K562 (cell line): ENCODE results near the gene TEPSIN. TPM values are rescaled to one million over a fixed set of nuclear protein-coding genes. Genes with fewer than 3 reads are reported as not detected.
A peak's percentile ranks its signal among the peaks of the same experiment; 100 is the strongest.

ENCODE experiments used
- CCAR2 ChIP-seq: fragments of 200-400 bp; formaldehyde crosslinking; IDR thresholded peaks from 2 replicates; pipeline ENCODE4 v1.6.1; 2017; ENCODE audit warnings: mild to moderate bottlenecking, low read depth, low read length
- CREB1 ChIP-seq, 2 experiments: sonication (generic) in 1 of 2; formaldehyde crosslinking in 1 of 2; IDR thresholded peaks; 2 replicates each; pipeline versions ENCODE4 v1.6.1 to v1.8.0; 2012 to 2022; ENCODE audit warnings: inconsistent platforms in 1 of 2, mild to moderate bottlenecking in 1 of 2, missing genetic modification reagents in 1 of 2, moderate library complexity in 1 of 2
- ELK1 ChIP-seq: sonication (generic); formaldehyde crosslinking; IDR thresholded peaks from 2 replicates; pipeline ENCODE4 v1.8.1; 2022; ENCODE audit warnings: missing genetic modification reagents
- GABPB1 ChIP-seq: sonication (generic); formaldehyde crosslinking; IDR thresholded peaks from 2 replicates; pipeline ENCODE4 v1.8.0; 2022; ENCODE audit warnings: mild to moderate bottlenecking, missing genetic modification reagents
- GABPB2 ChIP-seq: fragments of 250-450 bp; sonication (Bioruptor Pico); conservative IDR thresholded peaks from 2 replicates; pipeline ENCODE4 v1.5.1; 2021; ENCODE audit warnings: mild to moderate bottlenecking
- HES1 ChIP-seq: fragments of 450-650 bp; IDR thresholded peaks from 2 replicates; pipeline ENCODE4 v1.6.1; 2016; ENCODE audit warnings: low read depth, mild to moderate bottlenecking, moderate library complexity
- HLTF ChIP-seq: fragments of 450-650 bp; IDR thresholded peaks from 2 replicates; pipeline ENCODE4 v1.6.1; 2016
- IRF1 ChIP-seq: sonication (generic); formaldehyde crosslinking; IDR thresholded peaks from 2 replicates; pipeline ENCODE4 v1.8.0; 2022; ENCODE audit warnings: missing genetic modification reagents, mild to moderate bottlenecking, borderline replicate concordance
- MCM3 ChIP-seq: fragments of 450-650 bp; IDR thresholded peaks from 2 replicates; pipeline ENCODE4 v1.6.1; 2016
- MIER1 ChIP-seq: fragments of 450-650 bp; IDR thresholded peaks from 2 replicates; pipeline ENCODE4 v1.6.1; 2016; ENCODE audit warnings: antibody characterized with exemption, mild to moderate bottlenecking, low read depth
- NFE2L1 ChIP-seq: fragments of 450-650 bp; IDR thresholded peaks from 2 replicates; pipeline ENCODE4 v1.6.1; 2016; ENCODE audit warnings: missing genetic modification characterization, low read depth, mild to moderate bottlenecking, missing compliant biosample characterization, moderate library complexity, borderline replicate concordance
- PYGO2 ChIP-seq: fragments of 450-650 bp; IDR thresholded peaks from 2 replicates; pipeline ENCODE4 v1.6.1; 2016; ENCODE audit warnings: mild to moderate bottlenecking, missing genetic modification characterization, moderate library complexity, missing compliant biosample characterization
- SAFB ChIP-seq: fragments of 200-400 bp; formaldehyde crosslinking; IDR thresholded peaks from 2 replicates; pipeline ENCODE4 v1.6.1; 2017; ENCODE audit warnings: low read depth, low read length, borderline replicate concordance
- SMAD4 ChIP-seq: fragments of 250-450 bp; sonication (Bioruptor Pico); conservative IDR thresholded peaks from 2 replicates; pipeline ENCODE4 v1.8.0; 2021; ENCODE audit warnings: inconsistent platforms, mild to moderate bottlenecking, moderate library complexity
- TBP ChIP-seq: optimal IDR thresholded peaks from 2 replicates; pipeline ENCODE3; 2011; ENCODE audit warnings: low read depth, low read length, improper control_type of control experiment
- TCF15 ChIP-seq: fragments of 250-450 bp; sonication (Bioruptor Pico); IDR thresholded peaks from 2 replicates; pipeline ENCODE4 v1.8.0; 2022; ENCODE audit warnings: moderate library complexity, mild to moderate bottlenecking, inconsistent platforms
- ZBTB34 ChIP-seq: fragments of 250-450 bp; sonication (Bioruptor Pico); IDR thresholded peaks from 2 replicates; pipeline ENCODE4 v1.8.0; 2021; ENCODE audit warnings: mild to moderate bottlenecking, moderate library complexity
- polyA plus RNA-seq, 8 experiments: library from polyadenylated mRNA; depleted of rRNA in 4 of 8; stranded (reverse) in 5 of 8; unstranded in 3 of 8; fragments of >200 nt; fragmentation: Nextera tagmentation in 2 of 8; fragmentation: Illumina TruSeq in 1 of 8; extraction: Ambion mirVana in 2 of 8; extraction: Trizol in 1 of 8; gene quantifications; 2 replicates each; pipeline versions ENCODE4 v1.2.1 to v1.2.3, GENCODE V29; 2011 to 2014; ENCODE audit warnings: inconsistent platforms in 1 of 8, missing spikeins in 1 of 8
- total RNA-seq, 7 experiments: library from RNA; depleted of rRNA in 6 of 7; stranded (reverse); fragments of >200 nt in 6 of 7; fragmentation: Illumina TruSeq in 2 of 7; extraction: Trizol in 2 of 7; gene quantifications; 2 replicates each; pipeline versions ENCODE4 v1.2.1 to v1.2.3, GENCODE V29; 2011 to 2021; ENCODE audit warnings: low replicate concordance in 1 of 7

Gene TEPSIN
- total and polyA plus RNA-seq, 9 of the 15 experiments (the other 6 are each of a cell fraction or from before 2014, with no cell fraction given), result 0.80 to 29.8 (median 5.3) TPM

- TF ChIP-seq TCF15 (CRISPR knock-in tag), result no peak
- no peak for TF ChIP-seq ELK1 (CRISPR knock-in tag)
- no peak for TF ChIP-seq MIER1
- no peak for TF ChIP-seq MCM3
- no peak for TF ChIP-seq PYGO2
- no peak for TF ChIP-seq HLTF
- TF ChIP-seq GABPB1 (CRISPR knock-in tag), result peak; percentile 76
- TF ChIP-seq CREB1 (IDR thresholded peaks at IDR 0.05), result no peak
- TF ChIP-seq CREB1 (CRISPR knock-in tag; IDR thresholded peaks at IDR 0.05), result no peak
- TF ChIP-seq TBP, result peak; percentile 15
- no peak for TF ChIP-seq SAFB
- no peak for TF ChIP-seq NFE2L1 (tag)
- TF ChIP-seq GABPB2 (CRISPR knock-in tag), result no peak
- peak; percentile 62; the same call in 1 of the 2 replicates for TF ChIP-seq SMAD4
- no peak for TF ChIP-seq HES1
- no peak for TF ChIP-seq IRF1 (CRISPR knock-in tag)
- no peak for TF ChIP-seq CCAR2
- no peak for TF ChIP-seq ZBTB34 (CRISPR knock-in tag)
Observed at GRCh38 chr17:81193470-81194224, 45.2 kb downstream of the TEPSIN start (continued).
